CD4-positive, alpha-beta T cell treated with Interleukin-4 for 1 hour (primary cell): ENCODE measurements around the gene DPEP2.
"Not testable (repeated sequence)": the region's sequence is repeated elsewhere in the genome, so short reads cannot be mapped to it uniquely, and the experiment has no call there.

Experiments used
- DNase-seq, 2 donors: peaks; one replicate each; pipeline ENCODE4 v3.0.0-alpha.2; 2020 to 2022

DPEP2 gene

DNA sequence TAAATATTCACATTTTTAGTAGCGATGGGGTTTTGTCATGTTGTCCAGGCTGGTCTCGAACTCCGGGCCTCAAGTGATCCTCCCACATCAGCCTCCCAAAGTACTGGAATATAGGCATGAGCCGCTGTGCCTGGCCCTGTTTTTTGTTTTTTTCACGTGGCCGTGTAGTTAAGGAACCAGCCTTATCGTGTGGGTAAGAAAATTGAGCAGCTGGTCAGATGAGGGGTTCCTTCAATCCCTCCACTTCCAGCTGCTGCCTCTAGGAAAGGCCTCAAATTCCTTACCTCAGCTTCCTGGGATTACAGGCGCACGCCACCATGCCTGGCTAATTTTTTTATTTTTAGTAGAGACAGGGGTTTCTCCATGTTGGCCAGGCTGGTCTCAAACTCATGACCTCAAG, 5.9 kb upstream of the DPEP2 start:
- DNase-seq: no peak

DNA sequence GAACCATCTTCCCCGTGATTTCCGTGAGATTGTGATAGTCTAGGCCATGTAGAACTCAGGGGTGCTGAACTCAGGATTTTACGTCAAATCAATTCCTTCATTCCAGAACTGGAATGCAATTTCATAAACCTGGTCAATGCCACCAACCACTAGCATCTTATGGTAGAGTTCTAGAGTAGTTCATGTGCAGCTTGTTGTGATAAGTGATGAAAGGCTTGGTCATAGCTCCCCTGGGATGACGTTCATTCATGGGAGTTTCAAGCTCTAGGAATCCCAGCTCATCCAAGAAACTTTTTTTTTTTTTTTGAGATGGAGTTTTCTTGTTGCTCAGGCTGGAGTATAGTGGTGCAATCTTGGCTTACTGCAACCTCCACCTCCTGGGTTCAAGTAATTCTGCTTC, 3.7 kb upstream of the DPEP2 start:
- no peak for DNase-seq

DNA sequence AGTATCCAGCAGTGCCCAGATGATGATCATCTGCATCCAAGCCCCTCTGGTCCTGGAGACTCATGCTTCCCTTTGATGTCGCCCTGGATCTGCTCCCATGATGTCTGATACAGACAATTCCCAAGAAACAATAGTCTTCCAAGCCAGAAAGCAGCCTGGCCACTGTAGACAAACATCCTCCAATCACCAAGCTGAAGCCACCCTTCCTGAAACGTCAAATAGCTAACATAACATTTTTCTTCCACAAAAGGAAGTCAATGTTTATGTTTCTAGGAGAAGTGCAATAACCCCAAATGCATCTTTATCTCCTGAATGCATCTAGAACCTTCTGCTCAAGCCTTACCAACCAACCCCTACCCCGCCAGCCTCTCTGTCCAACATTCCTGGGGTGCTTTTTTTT, 1.2 kb upstream of the DPEP2 start:
- DNase-seq: peak; percentile 16 to 18

DNA sequence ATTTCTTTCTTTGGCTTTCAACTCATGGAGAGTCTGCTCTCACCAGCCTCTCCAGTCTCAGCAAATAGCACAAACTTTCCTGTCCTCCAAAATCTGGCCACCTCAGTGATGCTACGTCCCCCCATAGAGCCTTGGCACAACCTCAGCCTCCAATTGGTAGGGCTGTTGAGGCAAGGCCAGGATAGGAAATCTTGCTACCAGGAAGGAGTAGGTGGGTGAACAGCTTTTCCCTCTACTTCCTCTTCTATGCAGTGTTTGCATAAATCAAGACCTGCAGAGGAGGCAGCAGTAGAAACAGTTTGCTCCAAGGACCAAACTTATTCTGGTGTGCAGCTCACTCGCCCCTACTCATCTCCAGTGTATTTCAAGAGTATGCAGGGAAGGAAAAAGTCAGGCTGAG, 701 bp upstream of the DPEP2 start:
- no peak for DNase-seq

DNA sequence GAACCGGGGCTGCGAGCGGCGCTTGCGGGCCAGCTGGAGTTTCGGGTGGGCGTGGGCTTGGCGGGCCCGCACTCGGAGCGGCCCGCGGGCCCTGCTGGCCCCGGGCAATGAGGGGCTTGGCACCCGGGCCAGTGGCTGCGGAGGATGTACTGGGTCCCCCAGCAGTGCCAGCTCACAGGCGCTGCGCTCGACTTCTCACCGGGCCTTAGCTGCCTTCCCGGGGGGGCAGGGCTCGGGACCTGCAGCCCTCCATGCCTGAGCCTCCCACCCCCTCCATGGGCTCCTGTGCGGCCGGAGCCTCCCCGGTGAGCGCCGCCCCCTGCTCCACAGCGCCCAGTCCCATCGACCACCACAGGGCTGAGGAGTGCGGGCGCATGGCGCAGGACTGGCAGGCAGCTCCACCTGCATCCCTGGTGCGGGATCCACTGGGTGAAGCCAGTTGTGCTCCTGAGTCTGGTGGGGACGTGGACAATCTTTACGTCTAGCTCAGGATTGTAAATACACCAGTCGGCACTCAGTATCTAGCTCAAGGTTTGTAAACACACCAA, 979 bp downstream of the DPEP2 start:
- DNase-seq: not testable (repeated sequence)

DNA sequence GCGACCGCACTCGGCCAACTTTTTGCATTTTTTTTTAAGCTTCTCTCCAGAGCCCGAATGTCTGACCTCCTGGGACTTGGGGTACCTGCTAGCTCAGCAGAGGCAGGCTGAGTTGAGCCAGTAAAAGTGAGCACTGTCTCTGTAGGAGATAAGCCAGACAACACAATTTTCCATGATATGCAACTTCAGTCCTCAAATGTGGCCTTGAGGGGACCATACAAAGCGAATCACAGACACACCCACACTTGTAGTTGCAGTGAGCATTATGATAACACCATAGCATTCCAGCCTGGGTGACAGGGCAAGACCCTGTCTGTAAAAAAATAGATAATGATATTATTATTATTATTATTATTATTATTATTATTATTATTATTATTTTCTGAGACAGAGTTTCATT, 2.6 kb downstream of the DPEP2 start:
- DNase-seq: no peak

DNA sequence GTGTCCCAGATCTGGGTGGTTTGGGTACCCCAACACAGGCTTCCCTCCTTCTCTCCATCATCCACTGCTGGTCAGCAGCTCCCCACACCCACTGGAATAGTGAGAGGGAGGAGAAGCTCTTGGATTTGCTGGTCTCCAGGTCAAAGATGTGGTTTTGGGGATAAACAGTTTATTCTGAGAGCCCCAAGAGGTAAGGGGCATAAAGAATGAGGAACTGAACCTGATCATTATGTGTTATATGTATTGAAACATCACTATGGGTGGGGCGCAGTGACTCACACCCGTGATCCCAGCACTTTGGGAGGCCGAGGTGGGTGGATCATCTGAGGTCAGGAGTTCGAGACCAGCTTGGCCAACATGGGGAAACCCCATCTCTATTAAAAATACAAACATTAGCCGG, 3.9 kb downstream of the DPEP2 start:
- peak; percentile 37 to 77 for DNase-seq

DNA sequence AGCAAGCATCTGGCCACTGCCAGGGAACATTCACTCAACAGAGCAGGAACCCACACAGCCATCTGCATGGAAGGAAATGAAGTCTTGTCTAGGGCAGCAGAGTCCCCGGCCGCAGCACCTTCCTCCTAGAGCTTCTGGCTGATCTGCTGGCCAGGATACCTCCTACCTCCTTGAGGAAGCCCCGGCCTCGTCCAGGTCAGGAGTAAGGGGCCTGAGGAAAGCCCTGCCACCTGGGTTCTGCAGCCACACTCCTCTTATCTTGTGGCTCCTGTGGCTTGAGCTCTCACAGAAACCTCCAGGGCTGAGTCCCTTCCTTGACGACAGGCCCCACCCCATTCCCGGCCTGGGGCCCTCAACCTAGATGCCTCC, 5.3 kb downstream of the DPEP2 start:
- not testable (repeated sequence) for DNase-seq

DNA sequence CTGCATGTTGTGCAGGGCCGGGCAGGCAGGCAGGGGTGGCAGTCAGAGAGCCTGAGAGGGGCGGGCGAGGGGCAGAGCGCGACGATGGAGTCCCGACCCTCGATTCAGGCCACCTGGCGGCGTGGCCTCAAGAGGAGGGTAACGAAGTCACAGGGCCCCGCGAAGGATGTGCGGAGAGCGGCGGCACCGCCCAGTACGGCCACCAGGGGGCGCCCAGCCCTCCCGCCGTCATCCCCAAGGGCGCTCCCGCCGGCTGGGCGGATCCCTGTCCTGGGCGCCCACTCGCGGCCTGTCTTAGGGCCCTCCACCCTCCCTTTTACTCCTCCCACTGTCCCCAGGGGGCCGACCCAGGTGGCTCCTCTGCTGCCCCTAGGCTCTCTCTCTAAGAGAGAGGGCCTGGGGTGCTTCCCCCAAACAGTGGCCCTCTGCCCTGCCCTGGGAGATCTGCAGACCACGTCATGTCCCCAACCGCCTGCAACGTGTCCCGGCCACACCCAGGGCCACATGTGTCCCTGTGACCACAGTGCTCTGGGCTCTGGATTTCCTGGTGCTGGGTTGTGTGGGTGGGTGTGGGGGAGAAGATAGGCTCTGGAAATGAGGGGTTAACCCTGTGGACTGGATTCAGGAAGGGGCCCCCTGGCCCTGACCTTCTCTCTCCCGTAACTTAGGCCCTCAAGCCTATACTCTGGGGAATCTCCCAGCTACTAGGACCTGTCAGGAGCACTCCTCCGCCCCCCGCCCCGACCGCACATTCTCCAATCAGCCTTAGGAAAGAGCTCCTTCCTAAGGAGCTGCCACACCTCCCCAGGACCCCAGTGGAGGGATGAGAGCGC, 5.9 kb downstream of the DPEP2 start:
- DNase-seq: peak; percentile 85 to 86

DNA sequence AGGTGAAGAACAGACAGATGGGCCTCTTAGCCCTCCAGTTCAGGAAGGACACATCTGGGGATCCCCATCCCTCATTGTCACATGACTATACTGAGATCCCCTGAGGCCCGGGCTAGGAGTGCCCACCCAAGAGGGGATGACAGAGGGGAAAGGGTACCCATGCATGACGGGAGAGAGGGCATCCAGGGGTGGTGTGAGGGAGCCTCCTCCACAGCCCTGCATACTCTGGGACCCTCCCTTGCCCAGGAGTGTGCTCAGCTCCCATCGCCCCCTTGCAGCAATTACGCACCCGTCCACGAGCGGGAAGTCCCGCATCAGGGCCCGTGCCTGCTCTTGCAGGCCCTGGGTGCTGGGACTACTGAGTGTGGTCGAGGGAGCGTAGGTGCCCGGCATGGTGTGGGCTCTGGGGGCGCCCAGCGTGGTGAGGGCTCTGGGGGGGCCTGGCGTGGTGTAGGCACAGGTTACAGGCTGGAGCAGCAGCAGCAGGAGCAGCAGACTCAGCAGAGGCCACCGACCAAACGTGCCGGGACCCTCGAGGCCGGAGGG, 6.5 kb downstream of the DPEP2 start:
- no peak for DNase-seq

DNA sequence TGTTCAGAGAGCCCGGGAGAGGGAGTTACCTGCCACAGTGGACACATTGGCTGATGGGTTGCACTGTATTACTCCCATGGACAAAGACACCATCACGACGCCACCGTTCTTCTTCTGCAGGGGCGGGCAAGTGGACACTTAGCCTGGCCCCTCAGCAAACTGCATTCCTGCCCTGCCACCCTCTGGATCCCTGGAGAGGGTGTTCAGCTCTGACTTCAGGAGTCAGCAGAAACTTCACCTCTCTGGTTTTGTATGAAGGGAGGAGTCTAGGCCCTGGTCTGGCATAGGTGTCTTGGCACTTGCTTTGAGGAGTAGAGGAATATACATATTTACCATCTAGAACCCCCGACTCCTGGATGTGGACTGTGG, 9.3 kb downstream of the DPEP2 start:
- DNase-seq: no peak

DNA sequence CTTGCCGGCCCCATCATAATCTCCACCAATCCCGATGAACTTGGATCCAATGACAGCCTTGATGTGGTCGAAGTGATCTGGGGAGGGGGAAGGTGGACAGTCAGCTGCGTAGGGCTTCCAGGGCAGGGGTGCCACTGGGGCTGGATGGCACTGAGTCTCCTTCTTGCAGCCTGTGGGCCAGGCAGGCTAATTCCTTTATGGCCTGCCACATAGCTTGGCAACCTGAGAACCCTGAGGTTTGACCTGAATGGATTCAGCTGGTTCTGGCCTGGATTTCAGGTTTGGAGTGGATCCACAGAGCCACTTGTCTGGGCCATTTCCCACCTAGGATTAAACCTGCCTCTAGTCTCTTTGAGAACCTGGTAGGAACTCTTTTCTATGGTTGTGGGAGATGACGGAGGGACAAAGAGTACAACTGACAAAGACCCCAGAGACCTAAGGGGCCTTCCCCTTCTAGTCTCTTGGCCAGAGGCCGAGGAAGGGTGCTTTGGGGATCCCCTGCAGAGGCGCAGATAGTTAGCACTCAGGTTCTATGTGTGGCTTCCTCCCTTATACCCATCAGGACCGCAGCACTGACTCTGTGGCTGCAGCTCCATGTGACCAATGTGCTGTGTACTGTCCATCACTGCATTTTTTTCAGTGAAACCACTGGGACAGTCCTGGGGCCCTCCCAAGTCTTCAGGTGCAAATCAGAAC, 9.8 kb downstream of the DPEP2 start:
- no peak for DNase-seq

DNA sequence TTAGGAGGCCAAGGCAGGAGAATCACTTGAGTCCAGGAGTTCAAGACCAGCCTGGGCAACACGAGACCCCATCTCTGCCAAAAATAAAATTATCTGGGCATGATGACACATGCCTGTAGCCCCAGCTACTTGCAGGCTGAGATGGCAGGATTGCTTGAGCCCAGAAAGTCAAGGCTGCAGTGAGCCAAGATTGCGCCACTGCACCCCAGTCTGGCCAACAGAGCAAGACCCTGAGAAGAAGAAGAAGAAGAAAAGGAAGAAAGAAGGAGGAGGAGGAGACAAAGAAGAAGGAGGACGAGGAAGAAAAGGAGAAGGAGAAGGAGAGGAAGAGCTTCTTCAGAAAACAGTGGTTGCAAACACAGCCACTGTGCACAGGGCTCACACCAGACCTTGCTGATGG, 10.6 kb downstream of the DPEP2 start:
- no peak for DNase-seq

DNA sequence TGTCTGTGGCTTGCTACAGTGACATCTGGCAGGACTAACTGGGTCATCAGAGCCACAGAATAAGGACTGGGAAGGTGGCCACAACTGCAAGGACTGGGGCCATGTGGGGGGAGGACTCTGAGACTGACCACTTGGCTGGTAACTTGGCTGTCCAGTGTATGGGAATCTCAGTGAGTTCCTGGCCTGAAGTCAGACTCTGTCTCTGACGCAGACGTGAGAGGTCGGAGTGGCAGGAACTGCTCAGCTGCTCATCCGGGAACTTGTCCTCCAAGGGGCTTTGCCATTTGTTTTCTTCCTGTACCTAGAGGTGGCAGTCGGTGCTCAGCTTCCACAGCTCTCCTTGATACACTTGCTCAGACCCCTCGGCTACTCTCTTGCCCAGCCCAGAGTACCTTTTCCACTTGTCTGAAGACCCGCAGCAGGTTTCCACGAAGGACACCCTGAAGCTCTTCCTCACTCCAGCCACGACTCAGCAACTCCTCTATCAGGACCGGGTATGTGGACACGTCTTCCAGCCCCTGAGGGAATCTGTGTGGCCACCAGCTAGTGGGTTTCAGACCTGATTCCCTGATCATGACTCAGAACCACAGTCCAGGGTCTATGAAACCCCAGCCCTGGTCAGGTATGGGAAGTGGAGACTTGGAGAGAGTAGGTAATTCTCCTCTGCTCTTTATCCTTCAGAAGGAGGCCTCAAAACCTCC, 11.7 kb downstream of the DPEP2 start:
- no peak for DNase-seq

DNA sequence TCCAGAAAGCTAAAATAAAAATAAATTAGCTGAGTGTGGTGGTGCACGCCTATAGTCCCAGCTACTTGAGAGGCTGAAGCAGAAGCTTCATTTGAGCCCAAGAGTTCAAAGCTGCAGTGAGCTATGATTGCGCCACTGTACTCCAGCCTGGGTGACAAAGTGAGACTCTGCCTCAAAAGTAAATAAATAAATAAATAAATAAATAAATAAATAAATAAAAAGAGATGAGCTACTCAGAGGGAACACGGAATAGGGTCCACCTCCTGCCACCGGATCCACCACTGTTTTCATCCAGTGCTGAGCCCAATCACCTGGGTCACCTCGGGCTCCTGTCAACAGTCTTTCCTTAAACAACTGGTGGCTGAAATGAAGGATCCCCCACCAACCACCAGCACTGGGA, 12.3 kb downstream of the DPEP2 start:
- DNase-seq: no peak

DNA sequence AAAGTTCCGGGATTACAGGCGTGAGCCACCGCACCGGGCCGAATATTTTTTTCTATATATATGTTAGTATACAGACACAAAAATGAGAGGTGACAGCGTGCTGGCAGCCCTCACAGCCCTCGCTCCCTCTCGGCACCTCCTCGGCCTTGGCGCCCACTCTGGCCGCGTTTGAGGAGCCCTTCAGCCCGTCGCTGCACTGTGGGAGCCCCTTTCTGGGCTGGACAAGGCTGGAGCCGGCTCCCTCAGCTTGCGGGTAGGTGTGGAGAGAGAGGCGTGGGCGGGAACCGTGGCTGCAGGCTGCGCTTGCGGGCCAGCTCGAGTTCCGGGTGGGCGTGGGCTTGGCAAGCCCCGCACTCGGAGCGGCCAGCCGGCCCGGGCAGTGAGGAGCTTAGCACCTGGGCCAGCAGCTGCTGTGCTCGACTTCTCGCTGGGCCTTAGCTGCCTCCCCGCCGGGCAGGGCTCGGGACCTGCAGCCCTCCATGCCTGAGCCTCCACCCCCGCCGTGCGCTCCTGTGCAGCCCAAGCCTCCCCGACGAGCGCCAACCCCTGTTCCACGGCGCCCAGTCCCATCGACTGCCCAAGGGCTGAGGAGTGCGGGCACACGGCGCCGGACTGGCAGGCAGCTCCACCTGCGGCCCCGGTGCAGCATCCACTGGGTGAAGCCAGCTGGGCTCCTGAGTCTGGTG, 17.1 kb downstream of the DPEP2 start:
- no peak for DNase-seq

DNA sequence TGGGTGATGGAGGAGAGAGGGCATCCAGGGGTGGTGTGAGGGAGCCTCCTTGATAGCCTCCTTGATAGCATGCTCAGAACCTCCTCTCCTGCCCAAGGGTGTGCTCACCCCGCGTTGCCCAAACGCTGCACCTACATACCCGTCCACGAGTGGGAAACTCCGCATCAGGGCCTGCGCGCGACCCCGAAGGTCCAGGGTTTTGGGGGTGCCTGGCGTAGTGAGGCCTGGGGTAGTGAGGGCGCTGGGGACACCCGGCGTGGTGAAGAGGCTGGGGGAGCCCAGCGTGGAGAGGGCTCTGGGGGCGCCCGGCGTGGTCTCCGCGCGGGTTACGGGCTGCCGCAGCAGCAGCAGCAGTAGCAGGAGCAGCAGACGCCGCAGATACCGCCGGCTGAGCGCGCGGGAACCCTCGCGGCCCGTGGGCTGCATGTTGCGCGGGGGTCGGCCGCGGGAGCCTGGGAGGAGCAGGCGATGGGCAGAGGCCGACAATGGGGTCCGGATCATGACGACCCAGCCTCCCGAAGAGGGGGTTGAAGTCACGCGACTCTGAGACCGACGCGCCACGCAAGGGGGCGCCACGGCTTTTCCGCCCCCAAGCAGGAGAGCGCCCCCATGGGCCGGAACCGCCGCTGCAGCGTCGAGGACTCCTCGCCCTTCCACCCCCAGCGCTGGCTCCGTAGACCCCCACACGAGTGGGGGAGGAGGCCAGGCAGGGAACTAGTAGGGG, 19.2 kb downstream of the DPEP2 start, which contains the start of gene DPEP3:
Gene DPEP3 (minus strand): TSS at position 545 of the 724 bp plus-strand sequence. CDS start 119 bp downstream, at position 426.
- DNase-seq: no peak

DNA sequence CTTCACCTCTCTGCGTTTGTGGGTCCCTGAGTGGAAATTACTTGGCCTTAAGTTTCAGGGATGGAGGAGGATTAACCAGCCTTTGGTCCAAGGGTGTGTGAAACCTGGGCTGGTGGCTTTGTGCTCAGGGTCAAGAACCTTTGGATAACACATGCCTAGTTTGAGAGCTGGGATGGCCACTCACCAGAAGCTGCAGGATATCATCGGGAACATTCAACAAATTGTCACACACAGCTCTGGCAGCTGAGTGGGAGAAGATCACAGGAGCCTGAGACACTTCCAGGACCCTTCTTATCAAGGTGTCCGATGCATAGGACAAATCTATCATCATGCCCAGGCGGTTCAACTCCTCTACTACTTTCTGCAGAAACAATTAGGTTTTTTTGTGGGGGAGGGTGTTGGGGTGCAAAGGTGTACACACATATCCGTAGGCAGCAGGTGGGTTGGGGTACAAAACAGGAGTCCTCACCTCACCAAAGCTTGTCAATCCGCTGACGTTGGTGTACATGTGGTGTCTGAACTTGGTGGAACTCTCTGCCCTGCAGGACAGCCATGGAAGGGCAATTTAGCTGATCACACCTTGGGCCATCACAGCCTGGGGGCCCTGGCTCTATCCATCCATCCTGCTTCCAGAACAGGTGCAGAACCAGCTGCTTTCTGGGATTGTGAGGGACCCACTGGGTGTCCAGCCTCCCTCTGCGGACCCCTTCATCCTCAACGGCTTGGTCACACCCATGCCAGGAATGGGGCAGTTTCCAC, 21.6 kb downstream of the DPEP2 start:
- no peak for DNase-seq

DNA sequence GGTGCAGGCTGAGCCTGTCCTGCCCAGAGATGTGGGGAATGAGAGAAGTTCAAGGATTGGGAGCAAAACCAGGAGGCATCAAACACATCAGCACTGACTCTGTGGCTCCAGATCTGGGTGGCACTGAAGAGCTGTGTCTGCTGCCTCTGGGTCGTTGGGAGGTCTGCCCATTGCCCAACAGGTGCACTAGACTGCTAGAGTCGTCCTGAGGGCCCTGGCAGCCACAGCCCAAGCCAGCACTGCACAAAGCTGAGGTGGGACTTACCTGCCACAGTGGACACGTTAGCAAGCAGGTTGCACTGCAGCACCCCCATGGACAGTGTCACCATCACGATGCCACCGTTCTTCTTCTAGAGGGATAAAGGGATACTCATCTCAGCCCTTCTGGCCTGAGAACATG, 22.3 kb downstream of the DPEP2 start:
- no peak for DNase-seq

DNA sequence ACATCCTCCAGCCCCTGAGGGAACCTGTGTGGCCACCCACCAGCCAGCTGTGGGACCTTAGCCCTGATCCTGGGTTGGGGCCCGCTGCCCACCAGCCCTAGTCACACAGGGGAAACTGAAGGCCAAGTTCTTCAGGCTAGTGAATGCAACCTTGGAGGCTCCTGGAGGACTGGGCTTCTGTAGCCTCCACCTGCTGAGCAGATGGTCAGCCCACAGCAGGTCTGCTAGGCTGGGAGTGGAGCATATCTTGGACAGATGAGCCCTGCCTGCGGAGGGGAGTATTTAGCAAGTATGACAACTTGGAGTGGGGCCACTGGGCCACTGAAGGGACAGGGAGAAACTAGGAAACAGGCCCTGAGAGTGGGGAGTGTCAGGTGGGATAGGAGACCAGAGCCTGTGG, 23.1 kb downstream of the DPEP2 start:
- DNase-seq: no peak
